IMR-90 (cell line): ENCODE results near the gene BLOC1S5. TPM values are rescaled to one million over a fixed set of nuclear protein-coding genes. Genes with fewer than 3 reads are reported as not detected.

ENCODE experiments used
- ATAC-seq: fragments of 200-7000 bp; cut with Tn5 transposase; 2 replicates; pipeline ENCODE4 v1.9.1; 2020; ENCODE audit warnings: low read depth, mild to moderate bottlenecking, moderate library complexity
- BruUV-seq: library from RNA; stranded (reverse); fragments of 400-500 nt; replicated peaks from 2 replicates; lab custom pipeline; 2021; lab: Mats Ljungman, UMichigan
- CTCF ChIA-PET: fragments of 300-600 bp; formaldehyde crosslinking; extraction: SDS; loops from one replicate; lab custom pipeline; 2021; ENCODE audit warnings: antibody characterized with exemption; lab: Yijun Ruan, JAX
- POLR2A ChIA-PET: fragments of 300-600 bp; sonication (Branson Sonifier 250); formaldehyde crosslinking; loops from one replicate; lab custom pipeline; 2022; ENCODE audit warnings: antibody characterized with exemption; ENCODE audit not compliant: unreplicated experiment; lab: Charles Lee
- DNase-seq: peaks from one replicate; pipeline ENCODE4 v3.0.0; 2013
- H2AFZ ChIP-seq: replicated peaks from 2 replicates; pipeline ENCODE3; 2013; ENCODE audit warnings: low read length, mild to moderate bottlenecking; ENCODE audit not compliant: poor library complexity
- H2AK5ac ChIP-seq: 2 replicates; pipeline ENCODE4 v1.6.1; 2013; ENCODE audit warnings: low read depth, low read length, inconsistent platforms
- H2AK9ac ChIP-seq: replicated peaks from 2 replicates; pipeline ENCODE3; 2013; ENCODE audit warnings: mild to moderate bottlenecking, low read depth, low read length, moderate library complexity; ENCODE audit not compliant: poor library complexity
- H2BK120ac ChIP-seq: 2 replicates; pipeline ENCODE4 v1.6.1; 2013; ENCODE audit warnings: low read depth, low read length, inconsistent platforms
- H2BK15ac ChIP-seq: 3 replicates; pipeline ENCODE4 v1.6.1; 2013; ENCODE audit warnings: low read depth, low read length, inconsistent platforms
- H2BK20ac ChIP-seq: 2 replicates; pipeline ENCODE4 v1.6.1; 2013; ENCODE audit warnings: low read depth, mild to moderate bottlenecking, inconsistent platforms, low read length, moderate library complexity
- H2BK5ac ChIP-seq: 2 replicates; pipeline ENCODE4 v1.6.1; 2013; ENCODE audit warnings: mild to moderate bottlenecking, low read depth, low read length, inconsistent platforms; ENCODE audit not compliant: poor library complexity, severe bottlenecking
- H3K14ac ChIP-seq: replicated peaks from 2 replicates; pipeline ENCODE4 v1.6.1; 2013; ENCODE audit warnings: low read depth, low read length, inconsistent platforms
- H3K18ac ChIP-seq: 2 replicates; pipeline ENCODE4 v1.6.1; 2013; ENCODE audit warnings: low read depth, low read length, control low read depth
- H3K23ac ChIP-seq: 2 replicates; pipeline ENCODE4 v1.6.1; 2013; ENCODE audit warnings: low read depth, low read length, inconsistent platforms
- H3K27ac ChIP-seq: 2 replicates; pipeline ENCODE4 v1.5.1; 2013; ENCODE audit warnings: mild to moderate bottlenecking, control low read depth, low read length; ENCODE audit not compliant: insufficient read depth
- H3K27me3 ChIP-seq: 2 replicates; pipeline ENCODE4 v1.6.1; 2013; ENCODE audit warnings: low read length; ENCODE audit not compliant: control insufficient read depth, insufficient read depth
- H3K36me3 ChIP-seq: 2 replicates; pipeline ENCODE4 v1.6.1; 2013; ENCODE audit warnings: low read length, mixed read lengths; ENCODE audit not compliant: control insufficient read depth, insufficient read depth
- H3K4ac ChIP-seq: 2 replicates; pipeline ENCODE4 v1.6.1; 2013; ENCODE audit warnings: low read depth, low read length, inconsistent platforms
- H3K4me1 ChIP-seq: 2 replicates; pipeline ENCODE4 v1.6.1; 2013; ENCODE audit warnings: low read length, mixed read lengths; ENCODE audit not compliant: control insufficient read depth, insufficient read depth
- H3K4me2 ChIP-seq: 2 replicates; pipeline ENCODE4 v1.6.1; 2013; ENCODE audit warnings: low read depth, mild to moderate bottlenecking, control low read depth, low read length, moderate library complexity
- H3K4me3 ChIP-seq: 2 replicates; pipeline ENCODE4 v1.5.1; 2013; ENCODE audit warnings: low read depth, mild to moderate bottlenecking, control low read depth, low read length, moderate library complexity; ENCODE audit not compliant: insufficient read depth
- H3K56ac ChIP-seq: 2 replicates; pipeline ENCODE4 v1.6.1; 2013; ENCODE audit warnings: low read length, inconsistent platforms; ENCODE audit not compliant: insufficient read depth; ENCODE audit errors: extremely low read depth
- H3K79me1 ChIP-seq, 2 experiments: 2 replicates each; pipeline ENCODE4 v1.6.1; 2013; ENCODE audit warnings: low read length in 2 of 2, inconsistent platforms in 1 of 2, low read depth in 1 of 2
- H3K9ac ChIP-seq: 2 replicates; pipeline ENCODE4 v1.6.1; 2013; ENCODE audit warnings: low read depth, low read length, control low read depth
- H3K9me1 ChIP-seq: 2 replicates; pipeline ENCODE4 v1.6.1; 2013; ENCODE audit warnings: low read length, inconsistent platforms; ENCODE audit not compliant: insufficient read depth
- H3K9me3 ChIP-seq: 2 replicates; pipeline ENCODE4 v1.6.1; 2013; ENCODE audit warnings: low read length; ENCODE audit not compliant: control insufficient read depth, insufficient read depth
- H4K20me1 ChIP-seq: 2 replicates; pipeline ENCODE4 v1.6.1; 2013; ENCODE audit warnings: low read length, inconsistent platforms; ENCODE audit not compliant: insufficient read depth
- H4K5ac ChIP-seq: 2 replicates; pipeline ENCODE4 v1.6.1; 2013; ENCODE audit warnings: mild to moderate bottlenecking, low read depth, low read length, control low read depth
- H4K8ac ChIP-seq, 2 experiments: 2 replicates each; pipeline ENCODE4 v1.6.1; 2013; ENCODE audit warnings: low read depth in 2 of 2, low read length in 2 of 2, control low read depth in 1 of 2, inconsistent platforms in 1 of 2
- H4K91ac ChIP-seq: 2 replicates; pipeline ENCODE4 v1.6.1; 2013; ENCODE audit warnings: low read depth, low read length, inconsistent platforms; ENCODE audit not compliant: insufficient read depth
- NFE2L2 ChIP-seq: fragments of 150-350 bp; IDR thresholded peaks from 2 replicates; pipeline ENCODE4 v1.6.1; 2016; ENCODE audit warnings: low read depth, mild to moderate bottlenecking, low read length
- RFX5 ChIP-seq: IDR thresholded peaks from 2 replicates; pipeline ENCODE4 v1.8.0; 2012; ENCODE audit warnings: low read depth, mild to moderate bottlenecking, low read length, moderate library complexity
- WGBS, 2 experiments: methylation state at CpG; one replicate each; pipeline versions ENCODE4 v1.1.5 to v1.1.7; 2013; ENCODE audit warnings: missing lambda C conversion rate in 2 of 2; ENCODE audit not compliant: insufficient read length in 1 of 2; ENCODE audit errors: extremely low coverage in 2 of 2; 5-methylcytosine and 5-hydroxymethylcytosine counted together
- dilution Hi-C: fragments of 300-500 bp; cut with HindIII; formaldehyde crosslinking; loops from one replicate; pipeline ENCODE4 v1.14.3; 2018; ENCODE audit warnings: low sequenced_read_pairs; ENCODE audit not compliant: unreplicated experiment
- in situ Hi-C: fragments of 300-500 bp; cut with MboI; formaldehyde crosslinking; loops from 3 replicates; pipeline ENCODE4 v1.14.3; 2019; ENCODE audit warnings: low sequenced_read_pairs, inconsistent platforms, mixed read lengths
- intact Hi-C: fragments of 100-400 bp; cut with micrococcal nuclease; formaldehyde crosslinking; loops from 2 replicates; pipeline ENCODE4 v1.10.0; 2022
- polyA plus RNA-seq, 3 experiments: library from polyadenylated mRNA; depleted of rRNA; stranded (reverse); fragments of >200 nt; gene quantifications; 2 replicates each; pipeline ENCODE4 v1.2.3, GENCODE V29; 2012; ENCODE audit warnings: low replicate concordance in 1 of 3
- total RNA-seq: library from RNA; depleted of rRNA; stranded (reverse); fragments of >200 nt; gene quantifications from 2 replicates; pipeline ENCODE4 v1.2.3, GENCODE V29; 2012

Gene BLOC1S5
- total and polyA plus RNA-seq, 2 of the 4 experiments (the other 2 are of a cell fraction): 4.8 to 17.2 TPM

DNA sequence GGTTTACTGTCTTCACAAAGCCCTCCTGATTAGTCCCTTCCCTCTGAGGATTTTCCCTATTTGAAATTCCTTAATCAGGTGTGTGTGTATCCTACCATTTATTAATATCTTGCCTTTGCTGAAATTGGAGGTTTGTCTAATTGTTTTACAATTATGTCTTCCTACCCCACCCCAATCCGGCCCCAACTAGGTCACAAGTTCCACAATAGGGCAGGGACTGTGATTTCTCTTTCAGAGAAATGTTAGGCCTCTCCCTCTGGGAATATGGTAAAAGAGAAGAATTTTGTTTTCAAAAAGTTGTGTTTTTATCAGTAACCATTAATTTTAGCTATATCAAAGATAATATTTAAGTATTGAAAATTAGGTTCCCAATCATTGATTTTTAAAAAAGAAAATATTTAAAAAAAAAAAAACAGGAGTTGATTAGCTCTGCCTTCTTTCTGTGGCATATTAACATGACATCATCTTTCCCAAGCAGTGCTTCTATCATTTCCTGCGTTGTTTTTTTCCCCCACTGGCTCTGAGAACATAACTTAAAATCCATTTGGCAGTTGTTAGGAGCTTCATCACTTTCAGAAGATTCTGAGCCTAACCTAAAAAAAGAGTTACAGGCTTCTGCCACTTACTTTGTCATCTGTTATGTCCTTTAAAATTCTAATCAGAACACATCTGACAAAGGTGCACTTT, 36.1 kb downstream of the BLOC1S5 start:
- H3K79me1 ChIP-seq: peaks cover 17% of the 10 kb centered on the region in 2 experiments
- intact Hi-C loops: no loop called here
- no peaks in the 10 kb centered on the region for H3K9me3 ChIP-seq
- no peak overlapping the region for H3K4ac ChIP-seq
- no peaks in the 10 kb centered on the region; the same call in 1 of the 2 replicates for H3K36me3 ChIP-seq
- DNase-seq: peak; percentile 38
- no peak overlapping the region for H2BK15ac ChIP-seq
- H3K4me3 ChIP-seq: no peak overlapping the region
- H2BK20ac ChIP-seq: no peak overlapping the region
- H3K9me1 ChIP-seq: no peaks in the 10 kb centered on the region
- in situ Hi-C loops: no loop called here
- no peak overlapping the region for H3K27ac ChIP-seq
- no peak overlapping the region for H4K91ac ChIP-seq
- H2AFZ ChIP-seq: no peak overlapping the region
- no peak overlapping the region for H3K56ac ChIP-seq
- no peak overlapping the region for H3K9ac ChIP-seq
- H2BK5ac ChIP-seq: no peak overlapping the region
- dilution Hi-C loops: no loop called here
- no peak overlapping the region for H3K14ac ChIP-seq
- ATAC-seq: no peak; the same call in 1 of the 2 replicates
- TF ChIP-seq NFE2L2 (no peak), RFX5 (no peak)
- H3K27me3 ChIP-seq: no peaks in the 10 kb centered on the region
- H3K23ac ChIP-seq: no peak overlapping the region
- ChIA-PET CTCF (interaction anchor here (0.6 kb wide), 1 partner anchor 31 kb away, joined by 6 read pairs; no protein-coding TSS in a partner anchor), POLR2A (no interaction called here)
- no peak overlapping the region for H3K4me2 ChIP-seq
- H2BK120ac ChIP-seq: no peak overlapping the region
- no peak overlapping the region; the same call in 1 of the 2 replicates for H3K18ac ChIP-seq
- no peak overlapping the region for H2AK5ac ChIP-seq
- no peak overlapping the region for H4K8ac ChIP-seq
- H2AK9ac ChIP-seq: no peak overlapping the region
- no peaks in the 10 kb centered on the region for H4K20me1 ChIP-seq
- BruUV-seq: no TSS peak
- 40% methylated on average over 1 of the region's 2 CpGs; no CpG with 5 or more reads in 1 of the 2 experiments for WGBS, 2 experiments
- no peaks in the 10 kb centered on the region for H3K4me1 ChIP-seq
- H4K5ac ChIP-seq: no peak overlapping the region
